GM18873 (cell line): ENCODE data around the gene KCNMB4.

Experiments used
- ATAC-seq: cut with Tn5 transposase; IDR thresholded peaks from one replicate; pipeline ENCODE4 v1.9.1; 2021; ENCODE audit warnings: mild to moderate bottlenecking, moderate library complexity, moderate number of reproducible peaks; ENCODE audit not compliant: unreplicated experiment, low FRiP score

Gene KCNMB4

GRCh38 chr12:70427611-70428010 lies 61.5 kb downstream of the KCNMB4 start:
- ATAC-seq, result no peak

GRCh38 chr12:70430400-70430799 lies 64.3 kb downstream of the KCNMB4 start:
- no peak for ATAC-seq

- no peak for ATAC-seq
Measured at GRCh38 chr12:70436836-70437235, 70.7 kb downstream of the KCNMB4 start.

- ATAC-seq, result no peak
Measured at GRCh38 chr12:70443062-70443673, 77.1 kb downstream of the KCNMB4 start.

- ATAC-seq, result no peak
Measured at GRCh38 chr12:70444903-70445302, 78.8 kb downstream of the KCNMB4 start.

GRCh38 chr12:70448371-70448770 lies 82.3 kb downstream of the KCNMB4 start:
- ATAC-seq, result no peak

GRCh38 chr12:70449074-70449752 lies 83.1 kb downstream of the KCNMB4 start:
- ATAC-seq, result no peak

- ATAC-seq, result no peak
Measured at GRCh38 chr12:70449753-70450341, 83.8 kb downstream of the KCNMB4 start.

- ATAC-seq, result no peak
Measured at GRCh38 chr12:70451528-70451927, 85.4 kb downstream of the KCNMB4 start.

GRCh38 chr12:70456953-70457352 lies 90.9 kb downstream of the KCNMB4 start:
- no peak for ATAC-seq

- no peak for ATAC-seq
Measured at GRCh38 chr12:70459786-70460185, 93.7 kb downstream of the KCNMB4 start.

GRCh38 chr12:70463997-70464396 lies 97.9 kb downstream of the KCNMB4 start:
- ATAC-seq, result no peak

GRCh38 chr12:70466753-70467152 lies 100.7 kb downstream of the KCNMB4 start:
- no peak for ATAC-seq

- no peak for ATAC-seq
Measured at GRCh38 chr12:70467476-70467875, 101.4 kb downstream of the KCNMB4 start.

GRCh38 chr12:70467918-70468733 lies 102.0 kb downstream of the KCNMB4 start:
- ATAC-seq, result no peak

GRCh38 chr12:70468741-70469140 lies 102.7 kb downstream of the KCNMB4 start:
- no peak for ATAC-seq

- no peak for ATAC-seq
Measured at GRCh38 chr12:70469221-70469820, 103.2 kb downstream of the KCNMB4 start.

- ATAC-seq, result no peak
Measured at GRCh38 chr12:70482764-70483163, 116.7 kb downstream of the KCNMB4 start.
